ENCODE data around the gene KRT2.
A peak's percentile ranks its signal among the peaks of the same experiment; 100 is the strongest.

KRT2 gene

GRCh38 chr12:52666471-52666870, 14.5 kb upstream of the KRT2 start:
- Mint-ChIP-seq H3K27me3 (ENCODE audit: low read depth) (peaks cover 24% of the 10 kb centered on the region), H3K27ac (no peak overlapping the region), H3K4me3 (no peak overlapping the region), H3K9me3 (no peaks in the 10 kb centered on the region), H3K36me3 (ENCODE audit: low read depth) (no peaks in the 10 kb centered on the region), H3K4me1 (ENCODE audit: low read depth) (peaks cover 14% of the 10 kb centered on the region)
- DNase-seq (ENCODE audit: low spot score) = no peak

DNA sequence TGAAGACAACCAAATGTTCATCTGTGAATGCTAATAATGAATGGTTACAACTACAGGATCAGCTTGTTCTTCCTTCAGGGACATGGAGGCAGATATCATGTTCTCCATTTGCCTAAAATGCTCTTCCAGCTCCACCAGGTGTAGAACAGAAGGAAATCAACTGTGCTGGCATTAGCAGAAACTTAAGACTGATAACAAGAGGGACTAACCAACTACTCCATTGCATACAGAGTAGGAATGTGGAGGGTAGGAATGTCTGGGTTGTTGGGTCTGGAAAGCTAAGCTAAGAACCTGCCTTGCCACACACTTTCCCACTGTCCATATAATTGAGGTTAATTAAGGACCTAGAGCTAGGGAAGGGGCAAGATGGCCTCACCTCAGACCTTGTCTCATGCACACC, 11.4 kb upstream of the KRT2 start:
- H3K36me3 Mint-ChIP-seq (ENCODE audit: low read depth) = no peaks in the 10 kb centered on the region
- peaks cover 13% of the 10 kb centered on the region for H3K27me3 Mint-ChIP-seq (ENCODE audit: low read depth)
- no peak overlapping the region for H3K27ac Mint-ChIP-seq
- no peak overlapping the region for H3K4me3 Mint-ChIP-seq
- no peak for DNase-seq (ENCODE audit: low spot score)
- no peaks in the 10 kb centered on the region for H3K9me3 Mint-ChIP-seq
- peaks cover 14% of the 10 kb centered on the region for H3K4me1 Mint-ChIP-seq (ENCODE audit: low read depth)

GRCh38 chr12:52662918-52663229, 10.9 kb upstream of the KRT2 start:
- peaks cover 8% of the 10 kb centered on the region for H3K27me3 Mint-ChIP-seq (ENCODE audit: low read depth)

GRCh38 chr12:52662093-52662917, 10.3 kb upstream of the KRT2 start:
- peak overlapping the region; percentile 10 for H3K4me3 Mint-ChIP-seq
- DNase-seq (ENCODE audit: low spot score) = no peak
- no peaks in the 10 kb centered on the region for H3K9me3 Mint-ChIP-seq
- H3K27ac Mint-ChIP-seq = peak overlapping the region; percentile 20
- H3K4me1 Mint-ChIP-seq (ENCODE audit: low read depth) = peaks cover 14% of the 10 kb centered on the region
- H3K27me3 Mint-ChIP-seq (ENCODE audit: low read depth) = peaks cover 11% of the 10 kb centered on the region
- no peaks in the 10 kb centered on the region for H3K36me3 Mint-ChIP-seq (ENCODE audit: low read depth)

More at GRCh38 chr12:52662918-52663229, 10.9 kb upstream of the KRT2 start:
- no peak overlapping the region for H3K4me3 Mint-ChIP-seq
- no peak for DNase-seq (ENCODE audit: low spot score)
- peaks cover 14% of the 10 kb centered on the region for H3K4me1 Mint-ChIP-seq (ENCODE audit: low read depth)
- H3K27ac Mint-ChIP-seq = no peak overlapping the region
- H3K36me3 Mint-ChIP-seq (ENCODE audit: low read depth) = no peaks in the 10 kb centered on the region
- no peaks in the 10 kb centered on the region for H3K9me3 Mint-ChIP-seq

DNA sequence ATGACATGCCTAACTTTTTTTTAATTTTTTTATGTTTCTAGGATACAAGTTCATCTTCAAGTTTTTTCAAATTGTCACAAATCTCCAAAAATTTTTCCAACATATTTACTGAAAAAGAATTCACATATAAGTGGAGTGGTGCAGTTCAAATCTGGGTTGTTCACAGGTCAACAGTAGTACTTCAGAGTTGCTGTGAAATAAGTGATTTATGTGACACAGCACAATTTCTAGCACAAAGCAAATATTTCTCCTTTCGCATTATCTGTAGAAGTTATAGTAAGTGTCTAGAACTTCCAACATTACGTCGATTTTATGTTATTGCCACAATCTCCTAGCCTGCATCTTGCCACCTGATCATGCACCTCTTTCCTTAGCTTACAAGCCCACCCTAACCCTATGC, 9.7 kb upstream of the KRT2 start:
- Mint-ChIP-seq H3K9me3 (no peaks in the 10 kb centered on the region), H3K4me3 (no peak overlapping the region), H3K27me3 (ENCODE audit: low read depth) (peaks cover 11% of the 10 kb centered on the region), H3K27ac (no peak overlapping the region), H3K4me1 (ENCODE audit: low read depth) (peaks cover 14% of the 10 kb centered on the region), H3K36me3 (ENCODE audit: low read depth) (no peaks in the 10 kb centered on the region)
- DNase-seq (ENCODE audit: low spot score) = no peak

DNA sequence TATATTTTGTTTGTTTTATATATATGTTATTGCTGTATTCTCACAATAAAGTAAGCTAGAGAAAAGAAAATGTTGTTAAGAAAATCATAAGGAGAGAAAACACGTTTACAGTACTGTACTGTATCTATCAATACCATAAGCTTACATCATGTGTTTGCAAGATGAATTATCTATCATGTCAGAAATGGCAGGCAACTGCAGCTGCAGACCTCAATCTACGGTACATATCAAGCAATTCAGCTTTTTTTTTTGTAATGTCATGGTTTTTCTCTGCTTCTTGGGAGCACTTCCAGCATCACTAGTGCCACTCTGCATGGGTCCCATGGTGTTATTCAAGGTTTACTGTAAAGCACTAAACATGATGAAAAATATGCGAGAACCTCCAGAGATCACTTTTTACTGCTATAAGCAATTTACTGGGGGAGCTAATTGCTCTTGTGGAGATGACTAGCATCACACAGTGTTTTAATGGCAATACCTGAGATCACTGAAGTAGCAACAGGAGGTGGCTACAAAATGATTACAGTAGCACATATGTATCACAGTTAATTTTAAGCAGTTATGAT, 9.0 kb upstream of the KRT2 start:
- no peak for DNase-seq (ENCODE audit: low spot score)
- Mint-ChIP-seq H3K4me3 (no peak overlapping the region), H3K9me3 (no peaks in the 10 kb centered on the region), H3K36me3 (ENCODE audit: low read depth) (no peaks in the 10 kb centered on the region), H3K4me1 (ENCODE audit: low read depth) (peaks cover 14% of the 10 kb centered on the region), H3K27me3 (ENCODE audit: low read depth) (peaks cover 13% of the 10 kb centered on the region), H3K27ac (no peak overlapping the region)

- Mint-ChIP-seq H3K27me3 (ENCODE audit: low read depth) (peaks cover 17% of the 10 kb centered on the region), H3K4me1 (ENCODE audit: low read depth) (peaks cover 14% of the 10 kb centered on the region), H3K36me3 (ENCODE audit: low read depth) (no peaks in the 10 kb centered on the region), H3K9me3 (no peaks in the 10 kb centered on the region), H3K27ac (no peak overlapping the region), H3K4me3 (no peak overlapping the region)
- DNase-seq (ENCODE audit: low spot score) = no peak
Measured at GRCh38 chr12:52659951-52660350, 7.9 kb upstream of the KRT2 start.

DNA sequence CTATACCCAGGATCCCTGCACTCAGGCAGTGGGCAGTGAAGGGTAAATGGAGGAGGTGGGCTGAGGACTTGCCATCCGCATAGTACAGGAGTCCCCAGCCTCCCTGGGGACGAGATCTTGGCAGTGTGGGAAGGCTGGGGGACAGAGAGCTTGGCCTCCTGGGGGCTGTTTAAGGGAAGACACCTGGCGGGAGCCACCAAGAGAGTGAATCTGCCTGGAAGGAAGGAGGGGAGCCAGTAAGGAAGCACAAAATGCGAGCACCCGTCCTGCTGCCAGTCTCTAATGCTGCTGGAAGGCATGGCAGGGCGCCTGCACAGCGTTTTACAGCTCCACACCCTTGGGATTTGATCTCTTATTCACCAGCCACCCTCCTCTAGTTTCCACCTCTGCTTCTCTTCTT, 7.4 kb upstream of the KRT2 start:
- Mint-ChIP-seq H3K27me3 (ENCODE audit: low read depth) (peaks cover 23% of the 10 kb centered on the region), H3K4me1 (ENCODE audit: low read depth) (peaks cover 14% of the 10 kb centered on the region), H3K36me3 (ENCODE audit: low read depth) (no peaks in the 10 kb centered on the region), H3K4me3 (no peak overlapping the region), H3K9me3 (no peaks in the 10 kb centered on the region), H3K27ac (no peak overlapping the region)
- DNase-seq (ENCODE audit: low spot score) = no peak

DNA sequence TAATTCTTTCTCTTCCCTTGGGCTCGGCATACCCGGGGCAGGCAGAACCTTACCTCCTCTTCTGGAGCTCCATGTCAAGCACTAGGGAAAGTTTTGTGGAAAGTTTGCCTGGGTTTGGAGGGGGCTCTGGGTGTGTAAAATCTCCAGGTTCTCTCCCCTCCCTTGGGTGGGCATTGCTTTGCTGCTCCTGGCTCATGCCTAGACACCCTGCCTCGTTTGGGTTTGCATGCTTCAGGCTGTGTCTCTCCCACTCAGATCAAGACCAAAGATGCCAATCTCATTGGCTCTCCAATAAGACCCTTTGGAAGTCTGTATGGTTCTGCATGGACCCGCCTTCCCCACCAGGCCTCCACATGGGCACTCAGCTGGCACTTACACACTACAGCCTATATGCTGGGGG, 6.2 kb upstream of the KRT2 start:
- no peaks in the 10 kb centered on the region for H3K36me3 Mint-ChIP-seq (ENCODE audit: low read depth)
- no peak overlapping the region for H3K4me3 Mint-ChIP-seq
- peaks cover 15% of the 10 kb centered on the region for H3K4me1 Mint-ChIP-seq (ENCODE audit: low read depth)
- no peaks in the 10 kb centered on the region for H3K9me3 Mint-ChIP-seq
- H3K27ac Mint-ChIP-seq = no peak overlapping the region
- peaks cover 29% of the 10 kb centered on the region for H3K27me3 Mint-ChIP-seq (ENCODE audit: low read depth)
- DNase-seq (ENCODE audit: low spot score) = no peak

GRCh38 chr12:52657250-52657902, 5.4 kb upstream of the KRT2 start:
- Mint-ChIP-seq H3K4me1 (ENCODE audit: low read depth) (peaks cover 12% of the 10 kb centered on the region), H3K9me3 (no peaks in the 10 kb centered on the region), H3K36me3 (ENCODE audit: low read depth) (no peaks in the 10 kb centered on the region), H3K27me3 (ENCODE audit: low read depth) (peaks cover 33% of the 10 kb centered on the region), H3K4me3 (no peak overlapping the region), H3K27ac (no peak overlapping the region)
- DNase-seq (ENCODE audit: low spot score) = no peak

DNA sequence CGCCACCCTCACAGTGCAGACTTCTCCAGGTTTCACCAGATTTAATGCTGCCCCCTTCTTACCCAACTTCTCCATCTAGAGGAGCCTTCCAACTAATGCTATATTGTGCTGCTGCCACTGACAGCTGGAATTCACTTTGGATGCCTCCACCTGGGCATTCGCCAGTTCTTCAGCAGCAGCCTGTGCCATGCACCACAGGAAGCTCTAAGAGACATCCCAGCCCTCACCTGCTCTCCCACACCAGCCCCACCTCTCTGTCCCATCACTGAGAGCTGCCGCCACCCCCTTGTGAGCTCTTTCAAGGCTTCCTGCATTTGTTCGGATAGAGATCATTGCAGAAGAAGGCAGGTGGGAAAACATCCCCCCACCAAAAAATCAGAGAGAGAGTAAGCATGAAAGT, 4.6 kb upstream of the KRT2 start:
- H3K27me3 Mint-ChIP-seq (ENCODE audit: low read depth) = peaks cover 40% of the 10 kb centered on the region
- no peaks in the 10 kb centered on the region for H3K9me3 Mint-ChIP-seq
- no peaks in the 10 kb centered on the region for H3K36me3 Mint-ChIP-seq (ENCODE audit: low read depth)
- peaks cover 6% of the 10 kb centered on the region for H3K4me1 Mint-ChIP-seq (ENCODE audit: low read depth)
- no peak for DNase-seq (ENCODE audit: low spot score)
- no peak overlapping the region for H3K27ac Mint-ChIP-seq
- H3K4me3 Mint-ChIP-seq = no peak overlapping the region

- no peaks in the 10 kb centered on the region for H3K36me3 Mint-ChIP-seq (ENCODE audit: low read depth)
- DNase-seq (ENCODE audit: low spot score) = no peak
- H3K27ac Mint-ChIP-seq = no peak overlapping the region
- H3K4me3 Mint-ChIP-seq = no peak overlapping the region
- H3K9me3 Mint-ChIP-seq = no peaks in the 10 kb centered on the region
- H3K4me1 Mint-ChIP-seq (ENCODE audit: low read depth) = peaks cover 6% of the 10 kb centered on the region
- H3K27me3 Mint-ChIP-seq (ENCODE audit: low read depth) = peaks cover 40% of the 10 kb centered on the region
Measured at GRCh38 chr12:52655720-52656124, 3.7 kb upstream of the KRT2 start.

- Mint-ChIP-seq H3K27me3 (ENCODE audit: low read depth) (peaks cover 40% of the 10 kb centered on the region), H3K9me3 (no peaks in the 10 kb centered on the region)
Measured at GRCh38 chr12:52655251-52655650, 3.2 kb upstream of the KRT2 start.

GRCh38 chr12:52650520-52651081, 1.4 kb downstream of the KRT2 start:
- DNase-seq (ENCODE audit: low spot score) = no peak
- no peak overlapping the region for H3K4me3 Mint-ChIP-seq
- no peaks in the 10 kb centered on the region for H3K36me3 Mint-ChIP-seq (ENCODE audit: low read depth)
- H3K4me1 Mint-ChIP-seq (ENCODE audit: low read depth) = peaks cover 30% of the 10 kb centered on the region
- no peak overlapping the region for H3K27ac Mint-ChIP-seq
- peaks cover 28% of the 10 kb centered on the region for H3K27me3 Mint-ChIP-seq (ENCODE audit: low read depth)
- no peaks in the 10 kb centered on the region for H3K9me3 Mint-ChIP-seq

More at GRCh38 chr12:52655251-52655650, 3.2 kb upstream of the KRT2 start:
- Mint-ChIP-seq H3K4me3 (no peak overlapping the region), H3K36me3 (ENCODE audit: low read depth) (no peaks in the 10 kb centered on the region), H3K4me1 (ENCODE audit: low read depth) (peaks cover 6% of the 10 kb centered on the region), H3K27ac (no peak overlapping the region)
- DNase-seq (ENCODE audit: low spot score) = no peak
